Tibial nerve (tissue), 4 donors: ENCODE measurements around the gene CMSS1. TPM values are rescaled to one million over a fixed set of nuclear protein-coding genes. Genes with fewer than 3 reads are reported as not detected.

ENCODE experiments used
- DNase-seq, 2 donors: peaks; one replicate each; pipeline ENCODE4 v3.0.0-alpha.2; 2019; ENCODE audit warnings: low spot score in 2 of 2
- H3K27ac ChIP-seq, 4 donors: fragments of 200-600 bp; sonication (generic) in 3 of 4; one replicate each; pipeline ENCODE4 v1.5.1; 2017 to 2019; ENCODE audit warnings: mild to moderate bottlenecking in 1 of 4
- H3K27me3 ChIP-seq, 2 donors: fragments of 200-600 bp; sonication (generic) in 1 of 2; one replicate each; pipeline versions ENCODE4 v1.5.1 to v1.6.0; 2017 to 2019
- H3K36me3 ChIP-seq, 3 donors: fragments of 200-600 bp; sonication (generic); one replicate each; pipeline ENCODE4 v1.5.1; 2018 to 2019
- H3K4me1 ChIP-seq, 4 donors: fragments of 200-600 bp; sonication (generic) in 3 of 4; one replicate each; pipeline ENCODE4 v1.5.1; 2017 to 2019
- H3K4me3 ChIP-seq, 4 donors: fragments of 200-600 bp; sonication (generic) in 3 of 4; one replicate each; pipeline ENCODE4 v1.5.1; 2017 to 2019; ENCODE audit warnings: mild to moderate bottlenecking in 1 of 4, moderate library complexity in 1 of 4
- H3K9me3 ChIP-seq, 4 donors: fragments of 200-600 bp; sonication (generic) in 3 of 4; one replicate each; pipeline ENCODE4 v1.5.1; 2017 to 2019
- EP300 ChIP-seq, 2 donors: sonication (generic); formaldehyde crosslinking; IDR thresholded peaks; one replicate each; pipeline ENCODE4 v1.6.1; 2017; ENCODE audit warnings: antibody characterized with exemption in 2 of 2, mild to moderate bottlenecking in 1 of 2
- POLR2A ChIP-seq, 2 donors: fragments of 450-650 bp; IDR thresholded peaks; one replicate each; pipeline ENCODE4 v1.6.1; 2017; ENCODE audit warnings: antibody characterized with exemption in 2 of 2, mild to moderate bottlenecking in 2 of 2, moderate library complexity in 2 of 2
- WGBS, 2 donors: methylation state at CpG; one replicate each; pipeline ENCODE4 v1.1.5; 2018; 5-methylcytosine and 5-hydroxymethylcytosine counted together
- total RNA-seq, 4 donors: library from RNA; depleted of rRNA; stranded (reverse); fragments of >200 nt; gene quantifications; one replicate each; pipeline ENCODE4 v1.1.0, GENCODE V29; 2016
- TF ChIP-seq, protein P1 (sequence below), 5 experiments: fragments of 200-600 bp in 3 of 5; fragments of 450-650 bp in 2 of 5; sonication (generic) in 3 of 5; IDR thresholded peaks; one replicate each; pipeline ENCODE4 v1.5.1; 2016 to 2019; ENCODE audit warnings: antibody characterized with exemption in 5 of 5, mild to moderate bottlenecking in 3 of 5, moderate library complexity in 2 of 5

CMSS1 gene
- total RNA-seq, 4 donors from 2014 or later, result 5.5 to 29.1 (median 15.7) TPM

DNA sequence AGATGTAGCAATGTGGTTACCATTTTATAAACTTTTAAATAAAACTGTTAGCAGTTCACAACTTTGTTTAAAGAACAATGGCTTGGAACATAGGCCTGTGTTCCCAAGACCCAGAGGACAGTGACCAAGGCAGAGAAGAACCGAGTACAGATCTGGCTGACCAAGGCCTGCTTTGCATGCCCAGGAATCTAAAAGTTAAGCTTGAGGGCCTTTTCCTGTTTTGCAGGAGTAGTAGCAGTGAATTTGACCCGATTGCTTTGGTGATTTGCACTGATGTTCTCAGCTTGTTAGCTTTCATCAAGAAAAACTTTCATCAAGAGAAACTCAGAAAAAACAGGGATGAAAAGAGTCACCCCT is 286.8 kb downstream of the CMSS1 start:
- H3K27ac ChIP-seq, result peak overlapping the region in 1 of 4 donors; percentile 26
- H3K4me3 ChIP-seq, result no peak overlapping the region
- H3K9me3 ChIP-seq, result no peaks in the 10 kb centered on the region
- peaks cover 0 to 35% (median 6%) of the 10 kb centered on the region in 4 donors for H3K4me1 ChIP-seq
- WGBS, 2 donors, result 59 to 63% methylated on average over 2 of the region's 2 CpGs
- TF ChIP-seq, protein P1, sequence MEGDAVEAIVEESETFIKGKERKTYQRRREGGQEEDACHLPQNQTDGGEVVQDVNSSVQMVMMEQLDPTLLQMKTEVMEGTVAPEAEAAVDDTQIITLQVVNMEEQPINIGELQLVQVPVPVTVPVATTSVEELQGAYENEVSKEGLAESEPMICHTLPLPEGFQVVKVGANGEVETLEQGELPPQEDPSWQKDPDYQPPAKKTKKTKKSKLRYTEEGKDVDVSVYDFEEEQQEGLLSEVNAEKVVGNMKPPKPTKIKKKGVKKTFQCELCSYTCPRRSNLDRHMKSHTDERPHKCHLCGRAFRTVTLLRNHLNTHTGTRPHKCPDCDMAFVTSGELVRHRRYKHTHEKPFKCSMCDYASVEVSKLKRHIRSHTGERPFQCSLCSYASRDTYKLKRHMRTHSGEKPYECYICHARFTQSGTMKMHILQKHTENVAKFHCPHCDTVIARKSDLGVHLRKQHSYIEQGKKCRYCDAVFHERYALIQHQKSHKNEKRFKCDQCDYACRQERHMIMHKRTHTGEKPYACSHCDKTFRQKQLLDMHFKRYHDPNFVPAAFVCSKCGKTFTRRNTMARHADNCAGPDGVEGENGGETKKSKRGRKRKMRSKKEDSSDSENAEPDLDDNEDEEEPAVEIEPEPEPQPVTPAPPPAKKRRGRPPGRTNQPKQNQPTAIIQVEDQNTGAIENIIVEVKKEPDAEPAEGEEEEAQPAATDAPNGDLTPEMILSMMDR (IDR thresholded peaks at IDR 0.05), result no peak
- TF ChIP-seq EP300 (IDR thresholded peaks at IDR 0.05), result no peak
- no peak for DNase-seq
- H3K27me3 ChIP-seq, result no peaks in the 10 kb centered on the region
- H3K36me3 ChIP-seq, result no peaks in the 10 kb centered on the region

DNA sequence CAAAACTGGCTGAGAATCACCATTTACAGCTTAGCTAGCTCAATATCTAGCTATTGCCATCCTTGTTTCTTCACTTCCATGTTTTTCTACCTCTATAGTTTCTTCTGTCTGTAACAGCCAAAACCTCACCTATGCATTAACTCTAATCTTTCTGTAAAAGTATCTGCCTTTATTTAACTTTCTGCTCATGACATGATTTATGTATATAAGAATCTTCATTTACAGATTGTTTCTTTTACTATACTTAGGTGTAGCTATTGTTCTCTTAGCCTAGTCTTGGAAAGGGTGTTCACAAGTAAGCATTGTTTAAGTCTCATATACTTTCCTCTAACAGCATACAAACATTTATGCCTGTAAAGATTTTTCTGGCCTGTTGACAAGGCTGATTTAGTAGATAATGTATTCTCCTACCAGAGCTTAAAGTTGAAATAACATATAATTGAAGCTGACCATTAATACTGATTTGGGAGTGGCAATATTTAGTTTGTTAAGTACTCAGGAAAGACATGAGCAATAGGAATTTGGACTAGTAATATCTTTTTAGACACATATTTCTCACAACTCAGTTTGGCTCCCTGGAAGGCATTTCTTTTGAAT is 287.3 kb downstream of the CMSS1 start:
- Histone ChIP-seq H3K27ac (peak overlapping the region in 1 of 4 donors; percentile 26), H3K4me3 (no peak overlapping the region), H3K27me3 (no peaks in the 10 kb centered on the region), H3K4me1 (peaks cover 0 to 35% (median 6%) of the 10 kb centered on the region in 4 donors), H3K9me3 (no peaks in the 10 kb centered on the region), H3K36me3 (no peaks in the 10 kb centered on the region)
- TF ChIP-seq POLR2A (IDR thresholded peaks at IDR 0.05) (no peak), EP300 (IDR thresholded peaks at IDR 0.05) (no peak)
- TF ChIP-seq, protein P1 (IDR thresholded peaks at IDR 0.05), result no peak
- DNase-seq, result no peak

DNA sequence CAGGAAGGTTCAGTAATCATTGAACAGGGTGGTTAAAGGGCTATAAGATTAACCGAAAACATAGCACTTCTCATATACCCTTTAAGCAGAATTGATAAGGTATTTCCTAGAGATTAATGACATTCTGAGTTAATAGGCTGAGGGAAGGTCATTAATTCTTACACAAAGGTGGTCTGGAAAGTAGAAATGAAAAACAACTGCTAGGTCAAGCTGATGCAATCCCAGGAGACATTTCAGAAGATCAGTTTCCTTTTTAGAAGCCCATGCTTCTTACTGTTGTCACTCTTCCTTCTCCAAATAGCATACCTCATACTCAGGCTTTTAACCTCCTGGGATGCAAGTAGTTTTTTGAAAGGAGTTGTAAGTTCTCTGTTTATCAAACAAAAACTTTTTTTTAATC is 287.8 kb downstream of the CMSS1 start:
- Histone ChIP-seq H3K27ac (peak overlapping the region in 1 of 4 donors; percentile 26), H3K9me3 (no peaks in the 10 kb centered on the region), H3K4me3 (no peak overlapping the region), H3K36me3 (no peaks in the 10 kb centered on the region), H3K27me3 (no peaks in the 10 kb centered on the region), H3K4me1 (peaks cover 0 to 35% (median 6%) of the 10 kb centered on the region in 4 donors)
- 89% methylated on average over 1 of the region's 1 CpG for WGBS, 2 donors
- TF ChIP-seq, protein P1 (IDR thresholded peaks at IDR 0.05), result no peak
- TF ChIP-seq POLR2A (IDR thresholded peaks at IDR 0.05) (no peak), EP300 (IDR thresholded peaks at IDR 0.05) (no peak)
- DNase-seq, result no peak

DNA sequence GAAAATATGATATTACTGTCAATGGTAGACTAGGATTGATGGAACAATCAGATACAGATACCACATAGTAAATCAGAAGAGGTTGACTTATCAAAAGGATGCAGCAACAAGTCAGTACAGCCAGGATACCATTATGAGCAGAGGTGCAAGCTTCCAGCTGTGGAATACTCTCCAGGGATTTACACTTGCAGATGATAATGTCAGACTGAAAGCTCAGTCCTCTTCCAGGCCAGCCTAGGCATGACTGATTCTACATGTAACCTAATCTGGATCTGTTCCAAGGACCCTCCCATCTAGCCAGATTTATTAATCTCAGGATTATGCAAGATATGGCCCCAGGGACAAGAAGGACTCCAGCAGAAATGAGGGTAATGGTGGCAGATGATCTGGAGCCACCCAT is 288.4 kb downstream of the CMSS1 start:
- H3K4me1 ChIP-seq, result peaks cover 0 to 35% (median 6%) of the 10 kb centered on the region in 4 donors
- no peaks in the 10 kb centered on the region for H3K27me3 ChIP-seq
- TF ChIP-seq, protein P1 (IDR thresholded peaks at IDR 0.05), result no peak
- TF ChIP-seq POLR2A (IDR thresholded peaks at IDR 0.05), result no peak
- TF ChIP-seq EP300 (IDR thresholded peaks at IDR 0.05), result no peak
- DNase-seq, result no peak
- no peaks in the 10 kb centered on the region for H3K9me3 ChIP-seq
- H3K4me3 ChIP-seq, result no peak overlapping the region
- no peak overlapping the region for H3K27ac ChIP-seq
- no peaks in the 10 kb centered on the region for H3K36me3 ChIP-seq

DNA sequence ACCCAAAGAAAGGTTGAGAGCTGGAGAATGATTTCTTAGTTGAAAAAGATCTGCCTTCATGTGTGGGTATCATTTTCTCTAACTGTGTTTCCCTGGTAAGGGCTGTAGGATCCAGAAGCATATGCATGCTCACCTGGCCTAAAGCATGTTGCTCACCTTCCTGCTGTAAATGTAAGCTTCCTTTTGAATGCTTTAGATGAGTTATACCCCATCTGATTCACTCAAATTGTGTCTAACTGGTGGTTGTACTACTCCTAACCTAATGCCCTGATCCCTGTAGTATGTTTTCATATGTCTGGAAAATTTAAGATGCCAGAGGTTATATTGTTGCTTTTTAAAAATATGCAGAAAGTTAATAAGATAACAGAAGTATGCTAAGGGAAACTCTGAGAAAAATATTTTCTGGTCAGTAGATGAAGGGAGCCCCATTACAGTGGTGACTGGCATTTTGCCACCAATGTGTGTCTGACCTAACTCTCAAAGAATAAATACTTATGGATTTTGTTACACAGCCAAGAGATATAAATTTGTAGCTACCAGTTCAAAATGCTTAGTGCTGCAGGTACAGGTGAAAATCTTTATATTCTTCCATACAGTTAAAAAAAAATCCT is 289.0 kb downstream of the CMSS1 start:
- no peak for TF ChIP-seq EP300 (IDR thresholded peaks at IDR 0.05)
- Histone ChIP-seq H3K9me3 (no peaks in the 10 kb centered on the region), H3K27me3 (no peaks in the 10 kb centered on the region), H3K4me3 (no peak overlapping the region), H3K4me1 (peaks cover 0 to 35% (median 6%) of the 10 kb centered on the region in 4 donors), H3K27ac (no peak overlapping the region), H3K36me3 (no peaks in the 10 kb centered on the region)
- DNase-seq, result no peak
